CD4-positive, alpha-beta T cell treated with Interleukin-4 for 4 hours (primary cell): ENCODE results near the gene SCRN2.
A peak's percentile ranks its signal among the peaks of the same experiment; 100 is the strongest.

Experiments
- DNase-seq: peaks from one replicate; pipeline ENCODE4 v3.0.0-alpha.2; 2020

SCRN2 gene

GRCh38 chr17:47844814-47845715 lies 4.0 kb upstream of the SCRN2 start:
- no peak for DNase-seq

DNA sequence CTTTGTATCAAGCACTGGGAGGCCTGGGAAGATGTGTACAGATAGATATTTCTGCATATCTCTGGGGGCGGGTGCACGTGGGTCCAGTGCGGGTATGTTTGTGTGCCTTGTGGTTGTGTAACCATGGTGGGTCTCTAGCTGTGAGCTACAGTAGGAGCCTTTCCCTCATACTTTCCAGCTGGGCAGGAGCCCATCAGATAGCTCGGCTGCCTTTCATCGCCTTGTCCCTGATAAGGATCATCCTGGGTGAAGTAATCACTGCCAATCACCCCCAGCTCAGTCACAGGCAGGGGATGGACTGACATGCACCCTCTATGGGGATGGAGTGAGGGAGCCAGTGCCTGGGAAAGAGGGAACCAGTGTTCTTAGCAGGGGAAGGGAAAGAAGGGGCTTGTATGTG lies 3.2 kb upstream of the SCRN2 start:
- no peak for DNase-seq

DNA sequence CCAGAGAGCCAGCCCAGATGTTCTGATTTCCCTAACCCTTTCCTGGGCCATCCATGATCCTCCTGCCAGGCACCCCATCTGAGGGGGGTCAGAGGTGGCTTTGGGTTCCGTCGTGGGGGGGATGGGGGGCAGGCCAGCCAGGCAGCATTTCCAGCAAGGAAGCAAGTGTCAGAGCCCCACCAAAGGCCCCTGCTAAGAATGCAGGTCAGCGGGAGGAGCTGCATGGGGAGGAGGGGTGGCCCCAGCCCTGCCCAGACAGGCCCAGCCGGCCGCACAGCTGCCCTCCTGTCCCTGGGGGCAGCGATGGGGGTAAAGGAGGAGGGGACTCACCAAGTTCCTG lies 2.3 kb upstream of the SCRN2 start:
- DNase-seq: no peak

- DNase-seq: peak; percentile 15
Observed at GRCh38 chr17:47841488-47842291, 617 bp upstream of the SCRN2 start.

- no peak for DNase-seq
Observed at GRCh38 chr17:47840001-47840741, 902 bp downstream of the SCRN2 start.

GRCh38 chr17:47839071-47839470 lies 2.0 kb downstream of the SCRN2 start:
- DNase-seq: no peak

GRCh38 chr17:47838636-47839035 lies 2.4 kb downstream of the SCRN2 start:
- DNase-seq: no peak

GRCh38 chr17:47837401-47838039 lies 3.6 kb downstream of the SCRN2 start:
- DNase-seq: no peak

DNA sequence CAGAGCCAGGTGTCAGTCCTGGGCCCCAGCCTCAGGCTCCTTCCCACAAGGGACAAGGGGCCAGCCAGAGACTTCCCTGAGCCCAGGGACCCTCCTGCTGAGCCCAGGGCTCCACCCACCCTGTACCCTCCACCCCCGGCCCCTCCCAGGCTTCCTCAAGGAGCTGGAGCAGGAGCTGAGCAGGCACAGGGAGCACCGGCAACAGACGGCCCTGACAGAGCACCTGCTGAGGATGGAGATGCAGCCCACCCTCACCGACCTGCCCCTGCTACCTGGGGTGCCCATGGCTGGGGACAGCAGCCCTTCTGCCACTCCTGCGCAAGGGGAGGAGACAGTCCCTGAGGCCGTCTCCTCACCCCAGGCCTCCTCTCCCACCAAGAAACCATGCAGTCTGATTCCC lies 4.5 kb downstream of the SCRN2 start:
- no peak for DNase-seq

DNA sequence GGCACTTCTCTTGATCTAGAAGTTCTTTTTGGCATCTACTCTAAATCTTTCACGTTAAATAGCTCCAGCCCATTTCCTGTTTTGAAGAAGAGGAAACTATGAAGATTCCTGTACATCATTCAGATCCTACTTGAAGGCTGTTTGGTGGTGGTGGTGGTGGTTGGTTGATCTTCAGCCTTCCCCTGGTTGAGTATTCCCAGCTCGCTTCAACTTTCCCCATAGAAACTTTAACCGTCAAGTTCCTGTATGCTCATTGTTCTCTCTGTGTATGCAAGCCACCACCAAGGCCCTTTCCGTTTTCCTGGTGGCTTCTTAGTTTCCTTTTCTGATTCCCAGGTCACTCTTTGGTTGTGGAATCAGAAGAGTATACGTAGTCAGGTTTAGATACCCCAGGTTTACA lies 6.3 kb downstream of the SCRN2 start:
- no peak for DNase-seq

- no peak for DNase-seq
Observed at GRCh38 chr17:47831934-47832327, 9.1 kb downstream of the SCRN2 start.

- peak; percentile 93 for DNase-seq
Observed at GRCh38 chr17:47831003-47831933, 9.8 kb downstream of the SCRN2 start, which contains the start of the genes LRRC46 and MRPL10. Gene LRRC46, plus strand, starts transcription at chr17:47831670. Its CDS starts 320 bp downstream, at chr17:47831990. Gene MRPL10, minus strand, starts transcription at chr17:47831541. Its CDS starts 30 bp downstream, at chr17:47831511.

DNA sequence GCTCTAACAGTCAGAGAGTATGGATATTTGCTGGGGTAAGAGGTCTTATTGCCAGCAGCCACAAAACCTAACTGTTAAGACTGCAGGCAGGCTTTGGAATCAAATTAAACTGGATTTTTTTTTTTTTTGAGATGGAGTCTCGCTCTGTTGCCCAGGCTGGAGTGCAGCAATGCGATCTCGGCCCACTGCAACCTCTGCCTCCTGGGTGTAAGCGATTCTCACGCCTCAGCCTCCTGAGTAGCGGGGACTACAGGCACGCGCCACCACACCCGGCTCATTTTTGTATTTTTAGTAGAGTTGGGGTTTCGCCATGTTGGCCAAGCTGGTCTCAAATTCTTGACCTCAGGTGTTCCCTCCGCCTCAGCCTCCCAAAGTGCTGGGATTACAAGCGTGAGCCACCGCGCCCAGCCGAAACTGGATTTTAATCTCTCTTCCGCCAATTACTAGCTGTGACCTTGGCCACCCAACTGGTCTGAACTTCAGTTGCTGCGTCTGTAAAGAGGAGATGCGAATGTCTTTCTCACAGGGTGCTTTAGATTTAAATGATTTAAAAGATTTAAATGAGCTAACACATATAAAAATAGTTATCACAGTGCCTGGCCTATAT lies 10.6 kb downstream of the SCRN2 start:
- DNase-seq: no peak

GRCh38 chr17:47829870-47830269 lies 11.2 kb downstream of the SCRN2 start:
- peak; percentile 96 for DNase-seq

DNA sequence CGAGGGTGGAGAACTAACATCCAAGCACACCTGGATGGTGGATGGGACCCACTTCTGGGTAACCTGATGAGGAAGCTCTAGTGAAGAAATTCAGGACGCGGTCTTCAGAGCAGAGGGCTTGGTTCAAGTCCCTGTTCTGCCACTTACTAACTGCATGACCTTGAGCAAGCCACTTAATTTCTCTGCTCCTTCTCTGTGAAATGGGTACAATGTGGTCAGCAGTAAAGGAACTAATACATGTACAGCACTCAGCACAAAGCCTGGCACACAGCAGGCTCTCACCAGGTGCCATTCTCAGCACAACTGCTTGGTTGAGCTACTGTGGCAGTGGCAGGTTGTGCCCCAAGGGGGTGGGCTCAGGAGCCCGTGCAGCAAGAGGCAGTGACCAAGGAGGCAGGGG lies 17.6 kb downstream of the SCRN2 start:
- DNase-seq: no peak

DNA sequence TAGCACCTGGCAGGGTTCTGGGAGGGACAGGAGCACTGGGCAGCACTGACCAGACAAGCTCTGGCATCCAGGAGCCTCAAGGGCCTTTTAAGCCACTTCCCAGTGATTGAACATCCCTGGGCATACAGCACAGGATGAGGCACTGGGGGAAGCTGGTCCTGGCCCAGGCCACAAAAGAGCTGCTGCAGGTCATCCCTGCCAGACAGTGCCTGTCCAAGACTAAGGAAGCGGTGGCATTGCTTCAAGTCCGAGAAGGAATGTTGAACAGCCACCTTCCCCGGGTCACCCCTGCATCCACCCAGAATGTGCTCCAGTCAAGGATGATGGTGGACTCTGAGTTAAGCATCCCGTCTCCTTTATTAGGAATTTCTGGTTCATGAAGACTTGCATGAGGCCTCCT lies 18.3 kb downstream of the SCRN2 start:
- no peak for DNase-seq

DNA sequence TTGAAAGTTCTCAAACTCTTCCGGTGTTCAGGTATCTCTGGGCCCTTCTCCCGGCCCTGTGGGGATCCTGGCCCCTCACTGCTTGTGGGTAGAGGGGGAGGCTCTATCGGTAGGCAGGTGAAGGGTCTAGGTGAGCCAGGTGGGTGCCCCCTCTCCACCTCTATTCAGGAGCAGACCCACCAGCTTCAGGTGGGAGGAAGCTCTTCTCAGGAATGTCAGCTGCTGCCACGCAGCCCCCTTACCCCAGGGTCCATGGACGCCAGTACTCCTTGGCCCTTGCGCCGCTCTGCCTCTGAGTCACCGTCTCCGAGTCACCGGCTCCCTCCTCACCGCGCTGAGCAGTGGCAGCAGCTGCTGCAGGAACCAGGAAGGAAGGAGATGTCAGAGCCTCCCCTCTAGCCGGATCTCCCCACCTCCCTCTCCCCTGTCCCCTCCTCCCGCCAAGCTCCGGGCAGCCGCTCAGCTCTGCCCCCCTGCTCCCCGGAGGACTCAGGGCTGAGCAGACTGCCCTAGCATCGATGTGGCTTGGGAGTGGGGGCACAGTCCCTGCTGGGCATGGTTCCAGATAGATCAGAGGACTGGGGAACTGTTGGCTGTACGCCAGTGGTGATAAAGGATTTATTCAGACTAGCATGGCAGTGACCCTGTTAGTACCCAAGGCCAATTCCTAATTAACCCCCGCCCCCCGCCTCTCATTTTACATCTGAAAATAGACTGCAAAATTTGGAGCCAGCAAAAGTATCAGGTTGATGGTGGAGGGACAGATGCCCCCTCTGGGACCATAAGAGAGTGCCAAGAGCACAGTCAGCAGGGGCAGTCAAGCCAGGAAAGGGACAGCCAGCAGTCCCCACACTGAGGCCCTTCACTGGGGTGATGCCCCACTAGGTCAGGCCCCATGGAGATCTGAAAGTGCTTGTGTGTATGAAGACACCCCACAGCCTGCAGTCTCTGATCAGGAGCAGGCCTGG lies 19.4 kb downstream of the SCRN2 start, which contains the start of gene OSBPL7:
Gene OSBPL7 (minus strand): TSS at position 371 of the 968 bp plus-strand sequence. CDS start 1,516 bp downstream, outside the sequence.
- DNase-seq: peak; percentile 93

GRCh38 chr17:47821031-47821423 lies 20.0 kb downstream of the SCRN2 start:
- no peak for DNase-seq

DNA sequence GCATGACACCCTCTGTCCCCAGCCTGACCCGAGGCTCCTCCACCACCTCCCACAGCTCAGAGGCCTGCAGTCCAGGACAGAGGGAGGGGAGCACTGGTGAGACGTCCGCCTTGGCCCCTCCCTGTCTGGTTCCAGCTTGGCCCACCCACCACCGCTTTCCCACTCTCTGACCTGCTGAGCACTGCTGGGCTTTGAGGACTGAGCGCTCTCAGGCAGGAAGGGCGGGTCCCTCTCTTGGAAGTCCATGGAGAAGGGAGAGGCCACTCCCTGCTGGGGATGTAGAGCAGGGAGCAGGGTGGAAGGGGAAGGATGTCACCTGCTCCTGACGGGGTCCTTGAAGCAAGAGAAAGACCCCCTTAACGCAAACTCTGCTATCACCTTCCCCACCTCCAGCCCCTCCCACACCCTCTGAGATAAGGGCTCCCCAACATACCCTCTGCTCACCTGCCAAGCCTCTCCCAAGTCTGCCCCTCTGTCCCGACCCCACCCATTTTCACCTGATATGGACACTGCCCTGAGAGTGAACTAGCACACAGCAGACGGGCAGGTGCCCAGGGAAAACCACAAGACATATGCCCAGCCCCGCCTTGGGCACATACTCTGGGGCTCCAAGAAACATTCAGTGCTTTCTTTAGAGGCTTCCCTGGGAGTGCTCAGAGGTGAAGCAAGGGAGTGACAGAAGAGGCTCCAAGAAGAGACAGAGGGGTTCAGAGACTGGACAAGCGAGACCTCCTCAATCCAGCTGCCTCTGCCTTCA lies 20.9 kb downstream of the SCRN2 start:
- no peak for DNase-seq
